ENCODE data around the gene NLRP3. TPM values are rescaled to one million over a fixed set of nuclear protein-coding genes. Genes with fewer than 3 reads are reported as not detected.
A peak's percentile ranks its signal among the peaks of the same experiment; 100 is the strongest.

NLRP3 gene
- total and polyA plus RNA-seq, 9 of the 15 experiments (the other 6 are each of a cell fraction or from before 2014, with no cell fraction given), result not detected

DNA sequence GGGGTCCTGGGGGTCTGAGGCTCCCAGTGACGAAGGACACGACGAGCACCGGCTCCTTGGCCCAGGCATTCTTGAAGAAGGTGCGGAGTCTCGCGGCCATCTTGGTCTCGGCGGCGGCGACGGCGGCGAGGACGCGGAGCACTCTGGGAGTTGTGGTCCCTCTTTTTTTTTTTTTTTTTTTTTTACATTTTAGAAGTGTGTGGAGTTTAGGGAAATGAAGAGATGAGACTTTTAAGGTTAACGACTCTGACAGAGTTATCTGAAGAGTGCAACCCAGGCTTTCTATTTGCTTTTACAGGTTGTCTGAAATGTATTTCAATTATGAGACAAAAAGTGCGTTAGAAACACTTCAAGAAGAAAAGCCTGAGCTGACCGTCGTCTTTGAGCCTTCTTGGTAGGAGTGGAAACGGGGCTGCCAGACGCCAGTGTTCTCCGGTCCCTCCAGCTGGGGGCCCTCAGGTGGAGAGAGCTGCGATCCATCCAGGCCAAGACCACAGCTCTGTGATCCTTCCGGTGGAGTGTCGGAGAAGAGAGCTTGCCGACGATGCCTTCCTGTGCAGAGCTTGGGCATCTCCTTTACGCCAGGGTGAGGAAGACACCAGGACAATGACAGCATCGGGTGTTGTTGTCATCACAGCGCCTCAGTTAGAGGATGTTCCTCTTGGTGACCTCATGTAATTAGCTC, 32.3 kb downstream of the NLRP3 start (continued):
- TF ChIP-seq, protein P1, sequence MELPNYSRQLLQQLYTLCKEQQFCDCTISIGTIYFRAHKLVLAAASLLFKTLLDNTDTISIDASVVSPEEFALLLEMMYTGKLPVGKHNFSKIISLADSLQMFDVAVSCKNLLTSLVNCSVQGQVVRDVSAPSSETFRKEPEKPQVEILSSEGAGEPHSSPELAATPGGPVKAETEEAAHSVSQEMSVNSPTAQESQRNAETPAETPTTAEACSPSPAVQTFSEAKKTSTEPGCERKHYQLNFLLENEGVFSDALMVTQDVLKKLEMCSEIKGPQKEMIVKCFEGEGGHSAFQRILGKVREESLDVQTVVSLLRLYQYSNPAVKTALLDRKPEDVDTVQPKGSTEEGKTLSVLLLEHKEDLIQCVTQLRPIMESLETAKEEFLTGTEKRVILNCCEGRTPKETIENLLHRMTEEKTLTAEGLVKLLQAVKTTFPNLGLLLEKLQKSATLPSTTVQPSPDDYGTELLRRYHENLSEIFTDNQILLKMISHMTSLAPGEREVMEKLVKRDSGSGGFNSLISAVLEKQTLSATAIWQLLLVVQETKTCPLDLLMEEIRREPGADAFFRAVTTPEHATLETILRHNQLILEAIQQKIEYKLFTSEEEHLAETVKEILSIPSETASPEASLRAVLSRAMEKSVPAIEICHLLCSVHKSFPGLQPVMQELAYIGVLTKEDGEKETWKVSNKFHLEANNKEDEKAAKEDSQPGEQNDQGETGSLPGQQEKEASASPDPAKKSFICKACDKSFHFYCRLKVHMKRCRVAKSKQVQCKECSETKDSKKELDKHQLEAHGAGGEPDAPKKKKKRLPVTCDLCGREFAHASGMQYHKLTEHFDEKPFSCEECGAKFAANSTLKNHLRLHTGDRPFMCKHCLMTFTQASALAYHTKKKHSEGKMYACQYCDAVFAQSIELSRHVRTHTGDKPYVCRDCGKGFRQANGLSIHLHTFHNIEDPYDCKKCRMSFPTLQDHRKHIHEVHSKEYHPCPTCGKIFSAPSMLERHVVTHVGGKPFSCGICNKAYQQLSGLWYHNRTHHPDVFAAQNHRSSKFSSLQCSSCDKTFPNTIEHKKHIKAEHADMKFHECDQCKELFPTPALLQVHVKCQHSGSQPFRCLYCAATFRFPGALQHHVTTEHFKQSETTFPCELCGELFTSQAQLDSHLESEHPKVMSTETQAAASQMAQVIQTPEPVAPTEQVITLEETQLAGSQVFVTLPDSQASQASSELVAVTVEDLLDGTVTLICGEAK (IDR thresholded peaks at IDR 0.05), result no peak
- TF ChIP-seq, protein P1 (CRISPR knock-in tag; IDR thresholded peaks at IDR 0.05), result no peak
- no peak for TF ChIP-seq PML (IDR thresholded peaks at IDR 0.05; ENCODE audit: low read length)
- no peak for TF ChIP-seq PPARD (CRISPR knock-in tag; IDR thresholded peaks at IDR 0.05)
- TF ChIP-seq EP300 (IDR thresholded peaks at IDR 0.05; ENCODE audit: low read length), result no peak
- TF ChIP-seq ZNF444 (CRISPR knock-in tag; IDR thresholded peaks at IDR 0.05), result no peak
- no peak for TF ChIP-seq SMAD4 (CRISPR knock-in tag; conservative IDR thresholded peaks at IDR 0.05)
- no peak for TF ChIP-seq CHD4 (IDR thresholded peaks at IDR 0.05; ENCODE audit: insufficient read depth, insufficient replicate concordance, low read depth, low read length, poor library complexity, severe bottlenecking)
- TF ChIP-seq ZNF639 (CRISPR knock-in tag; conservative IDR thresholded peaks at IDR 0.05 in 1 of 2, IDR thresholded peaks at IDR 0.05 in 1 of 2), result 0 out of 4 replicates have a peak, but pooled peaks of 1 of the 2 experiments have one; percentile 0
- TF ChIP-seq BMI1 (IDR thresholded peaks at IDR 0.05; ENCODE audit: low read length), result no peak
- no peak for TF ChIP-seq CC2D1A (IDR thresholded peaks at IDR 0.05)
- no peak for TF ChIP-seq GATA2 (CRISPR knock-in tag; IDR thresholded peaks at IDR 0.05)
- TF ChIP-seq KAT8 (IDR thresholded peaks at IDR 0.05; ENCODE audit: low read depth), result no peak
- no peak for TF ChIP-seq U2AF1 (optimal IDR thresholded peaks at IDR 0.05; ENCODE audit: low read depth, low read length)

All from K562 (cell line).